ENCODE measurements around the gene ABAT.
A peak's percentile ranks its signal among the peaks of the same experiment; 100 is the strongest.
"Not testable (repeated sequence)": the region's sequence is repeated elsewhere in the genome, so short reads cannot be mapped to it uniquely, and the experiment has no call there.

Gene ABAT

DNA sequence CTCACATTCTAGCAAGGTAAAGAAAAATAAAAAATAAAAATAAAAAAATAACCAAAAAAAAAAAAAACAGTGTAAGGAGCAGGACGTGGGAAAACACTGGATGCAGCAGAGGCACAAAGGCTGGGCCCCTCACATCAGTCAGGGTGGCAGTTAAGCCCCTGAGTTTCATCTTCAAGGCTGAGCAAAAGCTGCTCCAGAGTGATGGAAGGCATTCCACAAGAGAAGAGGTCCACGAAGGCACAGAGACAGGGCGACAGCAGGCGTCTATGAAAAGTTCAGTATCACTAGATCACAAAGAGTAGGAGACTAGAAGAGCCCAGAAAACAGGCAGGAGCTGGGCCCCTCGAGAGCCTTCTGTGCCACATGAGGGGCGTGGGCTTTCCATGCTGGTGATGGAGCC is 111.0 kb downstream of the ABAT start:
- no peaks in the 10 kb centered on the region for H3K36me3 ChIP-seq
- H3K9me3 ChIP-seq, result no peaks in the 10 kb centered on the region
- TF ChIP-seq, protein P1, sequence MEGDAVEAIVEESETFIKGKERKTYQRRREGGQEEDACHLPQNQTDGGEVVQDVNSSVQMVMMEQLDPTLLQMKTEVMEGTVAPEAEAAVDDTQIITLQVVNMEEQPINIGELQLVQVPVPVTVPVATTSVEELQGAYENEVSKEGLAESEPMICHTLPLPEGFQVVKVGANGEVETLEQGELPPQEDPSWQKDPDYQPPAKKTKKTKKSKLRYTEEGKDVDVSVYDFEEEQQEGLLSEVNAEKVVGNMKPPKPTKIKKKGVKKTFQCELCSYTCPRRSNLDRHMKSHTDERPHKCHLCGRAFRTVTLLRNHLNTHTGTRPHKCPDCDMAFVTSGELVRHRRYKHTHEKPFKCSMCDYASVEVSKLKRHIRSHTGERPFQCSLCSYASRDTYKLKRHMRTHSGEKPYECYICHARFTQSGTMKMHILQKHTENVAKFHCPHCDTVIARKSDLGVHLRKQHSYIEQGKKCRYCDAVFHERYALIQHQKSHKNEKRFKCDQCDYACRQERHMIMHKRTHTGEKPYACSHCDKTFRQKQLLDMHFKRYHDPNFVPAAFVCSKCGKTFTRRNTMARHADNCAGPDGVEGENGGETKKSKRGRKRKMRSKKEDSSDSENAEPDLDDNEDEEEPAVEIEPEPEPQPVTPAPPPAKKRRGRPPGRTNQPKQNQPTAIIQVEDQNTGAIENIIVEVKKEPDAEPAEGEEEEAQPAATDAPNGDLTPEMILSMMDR (IDR thresholded peaks at IDR 0.05; ENCODE audit: low read depth, low read length), result no peak
- no peak for DNase-seq
- H3K4me3 ChIP-seq (ENCODE audit: low read depth, low read length), result no peak overlapping the region
- no peaks in the 10 kb centered on the region for H3K4me1 ChIP-seq
- H3K27me3 ChIP-seq, result no peaks in the 10 kb centered on the region

DNA sequence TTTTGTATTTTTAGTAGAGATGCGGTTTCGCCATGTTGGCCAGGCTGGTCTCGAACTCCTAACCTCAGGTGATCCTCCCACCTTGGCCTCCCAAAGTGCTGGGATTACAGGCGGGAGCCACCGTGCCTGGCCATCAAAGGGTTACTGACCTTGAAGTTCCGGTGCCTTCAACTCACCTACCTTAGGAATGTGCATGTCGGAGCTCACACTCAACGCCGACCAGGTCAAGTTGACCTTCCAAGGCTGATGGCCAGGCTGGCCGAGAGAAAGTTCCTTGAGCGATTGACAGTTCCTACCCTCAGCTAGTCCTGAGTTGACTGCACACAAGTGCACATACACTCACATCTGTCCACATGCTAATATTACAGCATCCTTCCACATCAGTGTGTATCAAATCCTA is 111.9 kb downstream of the ABAT start:
- not testable (repeated sequence) for H3K36me3 ChIP-seq; H3K4me3 ChIP-seq (ENCODE audit: low read depth, low read length); DNase-seq; H3K9me3 ChIP-seq; H3K4me1 ChIP-seq; H3K27me3 ChIP-seq

DNA sequence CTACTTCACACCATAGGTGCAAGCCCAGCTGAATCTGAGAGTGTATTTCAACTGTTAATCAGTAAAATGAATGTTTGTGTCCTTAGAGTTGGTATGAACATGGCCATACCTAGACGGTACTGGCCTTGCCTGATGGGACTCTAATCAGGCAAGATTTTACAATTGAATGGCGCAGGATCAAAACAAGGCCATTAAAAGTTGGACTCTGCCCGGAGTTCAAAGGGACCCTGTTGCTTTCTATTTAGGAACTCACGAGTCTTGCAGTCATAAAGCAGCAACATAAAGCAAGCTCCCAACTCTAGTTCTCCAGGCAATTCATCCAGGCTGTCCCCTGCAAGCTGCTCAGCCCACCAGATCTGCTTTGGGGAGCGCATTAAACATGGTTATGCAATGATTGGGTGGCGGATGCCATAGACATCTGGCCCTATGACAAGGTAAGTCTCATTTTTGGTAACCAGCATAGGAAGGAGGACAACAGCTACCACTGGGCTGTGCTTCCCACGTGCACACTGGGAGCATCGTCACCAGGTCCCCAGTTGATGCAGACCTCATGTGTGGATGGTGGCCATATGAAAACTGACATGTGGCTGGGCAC is 114.3 kb downstream of the ABAT start:
- TF ChIP-seq, protein P1 (IDR thresholded peaks at IDR 0.05; ENCODE audit: low read depth, low read length), result no peak
- Histone ChIP-seq H3K4me3 (ENCODE audit: low read depth, low read length) (no peak overlapping the region), H3K9me3 (no peaks in the 10 kb centered on the region), H3K4me1 (no peaks in the 10 kb centered on the region), H3K36me3 (no peaks in the 10 kb centered on the region), H3K27me3 (no peaks in the 10 kb centered on the region)
- DNase-seq, result no peak

DNA sequence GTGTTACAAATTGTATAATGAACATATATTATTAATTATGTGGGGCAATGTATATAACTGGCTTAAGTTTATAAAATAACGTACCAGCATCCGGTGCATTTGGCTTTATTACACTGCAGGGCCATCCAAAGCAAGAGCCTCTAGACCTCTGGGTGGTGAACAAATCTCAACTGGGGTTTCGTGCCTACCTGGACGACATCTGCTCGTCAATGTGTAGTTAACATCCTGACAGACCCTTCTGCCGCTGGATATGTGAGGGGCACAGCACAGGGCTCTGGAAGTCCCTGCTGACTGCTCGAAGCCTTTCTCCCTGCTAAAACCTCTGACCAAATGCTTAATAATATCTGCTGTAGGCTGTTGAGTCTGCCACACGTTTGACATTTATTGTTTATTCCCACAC is 120.7 kb downstream of the ABAT start:
- TF ChIP-seq, protein P1 (IDR thresholded peaks at IDR 0.05; ENCODE audit: low read depth, low read length), result no peak

DNA sequence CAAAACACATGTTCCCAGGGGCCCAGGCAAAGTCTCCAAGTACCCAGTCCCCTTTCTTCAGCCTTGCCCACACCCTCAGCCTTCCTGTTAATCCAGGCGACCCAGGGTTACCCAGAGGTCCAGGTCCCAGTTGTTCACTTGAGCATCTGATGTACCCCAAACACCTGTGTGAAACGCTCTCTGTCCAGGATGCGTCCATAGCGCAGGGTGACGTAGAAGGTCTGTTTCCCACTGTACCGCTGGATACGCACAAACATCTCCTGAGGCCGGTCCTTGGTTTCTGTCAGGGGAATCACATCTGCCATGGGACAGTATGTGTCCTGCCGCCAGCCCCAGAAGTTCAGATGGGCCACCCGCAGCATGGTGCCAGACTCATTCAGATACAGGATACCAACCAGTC is 121.4 kb downstream of the ABAT start:
- no peaks in the 10 kb centered on the region for H3K9me3 ChIP-seq
- no peaks in the 10 kb centered on the region for H3K27me3 ChIP-seq
- TF ChIP-seq, protein P1 (IDR thresholded peaks at IDR 0.05; ENCODE audit: low read depth, low read length), result no peak
- H3K4me3 ChIP-seq (ENCODE audit: low read depth, low read length), result no peak overlapping the region
- peaks cover 6% of the 10 kb centered on the region for H3K36me3 ChIP-seq
- no peak for DNase-seq
- no peaks in the 10 kb centered on the region for H3K4me1 ChIP-seq

More for the DNA sequence above, 120.7 kb downstream of the ABAT start:
- H3K27me3 ChIP-seq, result no peaks in the 10 kb centered on the region
- peaks cover 6% of the 10 kb centered on the region; the same call in 1 of the 2 replicates for H3K36me3 ChIP-seq
- H3K4me1 ChIP-seq, result no peaks in the 10 kb centered on the region
- no peak for DNase-seq
- H3K4me3 ChIP-seq (ENCODE audit: low read depth, low read length), result no peak overlapping the region
- H3K9me3 ChIP-seq, result no peaks in the 10 kb centered on the region

DNA sequence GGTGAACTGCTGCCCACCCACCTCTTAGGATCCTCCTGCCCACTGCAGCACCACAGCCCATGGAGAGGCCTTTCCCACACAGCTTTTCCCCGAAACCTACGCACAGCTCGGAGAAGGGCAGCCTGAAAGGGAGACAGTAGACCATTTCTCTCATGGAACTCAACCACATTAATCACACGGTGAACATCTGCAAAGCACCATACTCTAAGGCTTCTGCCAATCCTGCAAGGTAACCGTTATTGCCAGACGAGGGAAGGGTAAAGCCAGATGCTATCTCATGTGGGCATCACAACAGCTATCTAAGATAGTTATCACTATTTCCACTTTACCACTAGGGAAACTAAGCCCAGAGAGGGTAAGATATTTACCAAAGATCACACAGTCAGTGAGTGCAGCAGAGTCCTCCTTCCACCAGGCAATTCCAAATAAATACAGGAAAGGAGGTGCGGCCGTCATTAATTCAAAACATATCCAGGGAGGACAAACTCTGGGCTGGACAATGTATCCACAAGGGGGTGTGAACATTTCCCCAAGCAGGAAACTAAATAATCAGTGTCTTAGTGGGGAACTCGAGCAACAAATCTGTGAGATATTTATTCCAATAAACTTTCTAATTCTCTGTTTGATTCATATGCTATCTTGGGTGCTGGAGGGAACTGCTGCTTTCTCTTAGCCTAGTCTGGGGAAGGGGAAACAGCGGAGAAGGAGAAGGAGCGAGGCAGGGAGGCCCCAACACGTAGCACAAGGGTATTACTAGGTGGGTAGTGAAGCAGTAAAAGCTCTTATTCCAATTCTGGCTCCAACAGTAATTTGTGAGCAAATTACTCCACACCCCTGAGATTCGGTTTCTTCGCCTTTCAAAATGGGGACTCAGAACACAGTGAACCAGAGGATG is 122.3 kb downstream of the ABAT start:
- no peaks in the 10 kb centered on the region for H3K9me3 ChIP-seq
- TF ChIP-seq, protein P1 (IDR thresholded peaks at IDR 0.05; ENCODE audit: low read depth, low read length), result no peak
- H3K27me3 ChIP-seq, result no peaks in the 10 kb centered on the region
- peaks cover 12% of the 10 kb centered on the region for H3K36me3 ChIP-seq
- H3K4me1 ChIP-seq, result no peaks in the 10 kb centered on the region
- no peak for DNase-seq
- peak overlapping the region; percentile 99 for H3K4me3 ChIP-seq (ENCODE audit: low read depth, low read length)
